ENCODE measurements around the gene TRAPPC10.

Gene TRAPPC10

DNA sequence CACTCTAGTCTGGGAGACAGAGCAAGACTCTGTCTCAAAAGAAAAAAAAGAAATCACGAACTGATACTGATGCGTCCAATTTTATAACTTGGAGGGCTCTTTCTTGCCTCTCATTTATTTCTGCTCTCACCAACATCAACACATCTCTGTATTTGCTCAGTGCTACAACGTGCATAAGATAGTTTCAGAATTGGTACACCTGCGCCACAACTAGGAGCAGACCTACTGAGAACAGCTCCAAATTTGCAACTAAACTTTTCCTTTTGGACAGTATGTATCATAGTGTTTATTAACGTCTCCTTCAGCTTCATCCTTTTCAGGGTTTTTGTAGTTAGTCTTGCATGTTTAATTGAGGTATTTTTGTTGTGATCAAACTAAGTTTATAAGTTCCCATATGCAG, 27.7 kb downstream of the TRAPPC10 start:
- no peak for DNase-seq

DNA sequence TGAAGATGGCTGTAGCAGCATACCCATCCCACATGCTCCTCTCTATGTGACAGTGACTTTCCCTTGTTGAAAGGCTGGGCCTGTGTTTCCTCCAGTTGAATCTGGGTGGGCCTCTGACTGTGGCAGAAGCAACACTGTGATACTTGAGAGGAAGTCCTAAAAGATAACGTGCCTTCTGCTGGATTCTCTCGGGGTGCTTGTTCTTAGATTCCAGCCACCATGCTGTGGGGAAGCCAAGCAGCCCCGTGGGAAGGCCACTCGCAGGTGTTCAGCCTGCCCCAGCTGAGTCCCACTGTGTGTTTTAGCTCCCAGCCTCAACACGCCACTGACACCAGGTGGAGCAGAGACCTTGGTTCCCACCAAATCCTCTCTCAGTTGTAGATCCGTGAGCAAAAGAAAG, 31.5 kb downstream of the TRAPPC10 start:
- no peak for DNase-seq

DNA sequence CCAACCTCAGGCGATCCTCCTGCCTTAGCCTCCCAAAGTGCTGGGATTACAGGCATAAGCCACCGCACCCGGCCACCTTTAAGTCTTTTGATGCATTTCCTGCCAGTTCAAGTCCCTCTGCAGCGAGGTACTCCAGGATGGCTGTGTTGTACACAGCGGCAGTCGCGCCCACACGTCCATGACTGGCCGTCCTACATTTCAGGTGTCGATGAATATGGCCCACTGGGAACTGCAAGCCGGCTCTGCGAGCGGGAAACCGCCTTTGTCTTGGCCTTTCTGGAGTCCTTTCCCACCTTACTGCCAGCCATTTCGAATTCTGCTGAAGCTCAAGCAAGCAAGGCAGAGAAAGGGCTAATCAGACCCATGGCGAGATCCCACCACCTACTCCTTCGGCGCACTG, 34.6 kb downstream of the TRAPPC10 start:
- no peak for DNase-seq

- no peak for DNase-seq
Measured at GRCh38 chr21:44047996-44048560, 36.0 kb downstream of the TRAPPC10 start.

GRCh38 chr21:44049182-44049581, 37.1 kb downstream of the TRAPPC10 start:
- no peak for DNase-seq

GRCh38 chr21:44049606-44050005, 37.5 kb downstream of the TRAPPC10 start:
- no peak for DNase-seq

DNA sequence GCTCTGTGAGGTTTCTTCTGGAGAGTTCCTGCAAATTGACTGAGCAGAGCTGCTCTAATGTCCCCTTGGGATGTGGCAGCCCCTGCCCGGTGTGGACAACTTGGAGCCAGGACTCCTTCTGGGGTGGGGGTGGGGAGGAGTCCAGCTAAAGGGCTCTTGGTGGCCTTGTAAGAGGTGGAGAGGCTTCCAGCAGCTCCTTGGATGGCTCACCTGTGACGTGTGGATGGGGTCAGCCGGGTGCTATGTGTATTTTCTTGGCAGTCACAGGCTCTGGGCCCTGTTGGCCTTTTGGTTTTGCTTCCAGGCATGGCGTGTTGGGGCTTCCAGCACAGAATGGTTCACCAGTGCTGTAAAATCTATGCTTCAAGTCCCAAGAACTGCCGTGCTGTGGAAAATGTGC, 38.2 kb downstream of the TRAPPC10 start:
- DNase-seq = no peak

- peak; percentile 57 for DNase-seq
Measured at GRCh38 chr21:44051462-44051941, 39.4 kb downstream of the TRAPPC10 start.

DNA sequence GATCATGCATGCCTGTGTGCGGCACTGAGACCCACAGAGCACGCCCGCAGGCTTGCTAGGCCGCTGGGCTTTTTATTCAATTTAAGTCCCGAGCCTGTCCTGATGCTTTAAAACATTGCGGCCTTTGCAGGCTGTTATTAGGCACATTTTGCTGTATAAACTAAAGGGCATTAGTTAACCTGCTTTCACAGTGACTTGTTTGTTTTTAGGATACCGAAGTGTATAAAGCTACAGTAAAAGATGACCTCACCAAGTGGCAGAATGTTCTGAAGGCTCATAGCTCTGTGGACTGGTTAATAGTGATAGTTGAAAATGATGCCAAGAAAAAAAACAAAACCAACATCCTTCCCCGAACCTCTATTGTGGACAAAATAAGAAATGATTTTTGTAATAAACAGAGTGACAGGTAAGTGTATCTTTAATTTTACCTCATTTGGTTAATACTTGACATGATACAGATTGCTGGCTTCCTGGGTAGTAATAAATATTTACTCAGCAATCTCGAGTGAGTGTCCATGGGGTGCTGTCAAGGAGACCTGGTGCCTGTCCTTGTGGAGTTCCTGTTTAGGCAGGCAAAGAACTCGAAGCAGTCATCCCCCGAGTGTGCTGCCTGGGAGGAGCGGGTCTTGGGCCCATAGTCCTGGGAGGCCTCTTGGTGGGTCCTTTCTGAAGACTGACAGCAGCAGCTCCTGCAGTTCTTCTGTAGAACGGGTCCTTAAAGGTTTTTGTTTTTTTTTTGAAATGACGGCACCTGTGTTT, 40.1 kb downstream of the TRAPPC10 start:
- no peak for DNase-seq

DNA sequence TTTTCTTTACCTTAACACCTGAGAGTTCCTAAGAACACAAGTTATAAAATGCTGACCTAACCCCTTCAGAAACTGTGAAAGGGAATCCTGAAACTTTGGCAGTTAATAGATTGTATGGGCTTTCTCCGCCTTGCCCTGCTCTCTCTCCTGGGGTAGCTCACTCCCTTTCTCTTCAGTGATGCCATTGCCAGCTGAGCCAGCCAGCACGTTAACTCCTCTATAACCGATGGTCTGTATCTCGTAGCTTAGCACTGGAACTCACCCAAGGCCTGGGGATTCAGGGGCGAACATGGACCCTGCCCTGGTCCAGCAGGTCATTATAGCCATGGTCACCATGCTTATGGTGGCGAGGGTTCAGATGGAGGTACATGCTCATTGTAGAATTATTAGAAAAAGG, 40.7 kb downstream of the TRAPPC10 start:
- no peak for DNase-seq

GRCh38 chr21:44053567-44053966, 41.5 kb downstream of the TRAPPC10 start:
- no peak for DNase-seq

DNA sequence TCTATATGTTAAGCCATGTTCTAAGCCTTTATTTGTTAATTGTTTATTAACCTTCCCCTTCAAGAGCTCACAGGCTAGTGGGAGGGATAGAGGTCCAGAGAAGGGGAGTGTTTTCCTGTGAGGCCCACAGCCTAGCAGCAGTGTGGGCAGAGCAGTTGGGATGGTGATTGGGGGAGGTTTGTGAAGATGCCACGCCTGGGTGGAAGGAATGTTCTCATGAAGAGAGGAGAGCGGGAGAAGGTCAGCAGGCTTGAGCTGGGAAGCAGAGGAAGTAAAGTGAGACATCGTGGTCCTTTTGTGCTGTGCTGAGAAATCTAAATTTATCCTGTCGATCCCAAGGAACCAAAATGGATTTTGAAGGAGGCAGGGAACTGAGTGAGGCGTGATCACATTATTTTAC, 42.6 kb downstream of the TRAPPC10 start:
- DNase-seq = no peak

DNA sequence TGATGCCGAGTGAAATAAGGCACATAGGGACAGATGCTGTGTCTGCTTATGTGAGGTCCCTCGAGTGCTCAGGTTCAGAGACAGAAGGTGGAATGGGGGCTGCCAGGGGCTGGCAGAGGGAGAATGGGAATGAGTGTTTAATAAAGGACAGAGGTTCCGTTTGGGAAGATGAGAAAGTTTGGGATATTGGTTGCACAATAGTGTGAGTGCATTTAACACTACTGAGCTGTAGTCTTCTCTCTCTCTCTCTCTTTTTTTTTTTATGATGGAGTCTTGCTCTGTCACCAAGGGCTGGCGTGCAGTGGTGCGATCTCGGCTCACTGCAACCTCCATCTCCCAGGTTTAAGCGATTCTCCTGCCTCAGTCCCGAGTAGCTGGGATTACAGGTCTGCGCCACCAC, 44.9 kb downstream of the TRAPPC10 start:
- DNase-seq = no peak

DNA sequence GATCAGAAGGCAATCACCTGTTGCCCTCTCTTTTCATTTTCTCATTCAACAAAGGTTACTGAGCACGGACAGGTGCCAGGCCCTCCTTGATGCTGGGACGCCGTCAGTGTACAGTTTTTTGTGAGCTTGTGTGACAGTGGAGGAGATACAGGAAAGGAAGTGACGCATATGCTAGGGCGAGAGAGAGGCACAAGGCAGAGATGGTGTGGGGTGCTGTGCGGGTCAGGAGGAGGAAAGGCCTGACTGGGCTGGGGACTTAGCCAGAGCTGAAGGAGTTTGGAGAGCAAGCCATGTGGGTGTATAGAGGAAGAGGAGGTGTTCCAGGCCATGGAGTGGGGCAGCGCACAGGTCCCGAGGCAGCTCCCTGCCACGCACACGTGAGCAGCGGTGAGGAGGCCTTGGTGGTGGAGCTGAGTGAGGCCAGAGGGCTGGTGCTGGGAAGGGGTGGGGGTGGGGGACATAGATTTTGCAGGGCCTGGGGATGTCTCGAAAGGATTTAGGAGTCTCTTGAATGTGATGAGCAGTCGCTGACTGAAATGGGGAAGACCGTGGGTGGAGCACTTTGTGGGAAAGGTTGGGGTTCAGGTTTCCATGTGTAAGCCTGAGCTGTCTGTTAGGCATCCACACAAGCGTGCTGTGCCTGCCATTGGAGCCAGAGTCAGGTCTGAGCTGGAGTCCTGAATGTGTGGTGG, 46.0 kb downstream of the TRAPPC10 start:
- no peak for DNase-seq

- DNase-seq = no peak
Measured at GRCh38 chr21:44058652-44058964, 46.5 kb downstream of the TRAPPC10 start.

- no peak for DNase-seq
Measured at GRCh38 chr21:44058981-44059380, 46.9 kb downstream of the TRAPPC10 start.

DNA sequence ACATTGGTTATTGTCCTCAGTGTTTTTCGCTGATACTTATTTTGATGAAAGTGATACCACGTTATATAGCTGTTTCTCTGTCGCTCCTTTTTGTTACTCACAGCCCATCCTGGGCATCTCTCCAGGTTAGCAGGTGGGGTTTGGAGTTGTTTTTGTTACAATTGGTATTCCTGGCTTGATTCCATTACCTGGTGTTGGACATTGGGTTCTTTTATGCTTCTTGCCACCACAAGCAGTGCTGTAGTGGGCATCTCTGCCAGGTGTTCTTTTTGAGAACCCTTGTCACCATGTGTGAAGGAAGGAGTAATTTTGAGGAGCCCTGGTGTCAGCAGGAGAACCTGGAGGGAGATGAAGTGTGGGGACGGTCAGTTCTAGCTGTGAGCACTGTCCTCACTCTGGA, 47.6 kb downstream of the TRAPPC10 start:
- no peak for DNase-seq

- DNase-seq = no peak
Measured at GRCh38 chr21:44062380-44062779, 50.3 kb downstream of the TRAPPC10 start.

DNA sequence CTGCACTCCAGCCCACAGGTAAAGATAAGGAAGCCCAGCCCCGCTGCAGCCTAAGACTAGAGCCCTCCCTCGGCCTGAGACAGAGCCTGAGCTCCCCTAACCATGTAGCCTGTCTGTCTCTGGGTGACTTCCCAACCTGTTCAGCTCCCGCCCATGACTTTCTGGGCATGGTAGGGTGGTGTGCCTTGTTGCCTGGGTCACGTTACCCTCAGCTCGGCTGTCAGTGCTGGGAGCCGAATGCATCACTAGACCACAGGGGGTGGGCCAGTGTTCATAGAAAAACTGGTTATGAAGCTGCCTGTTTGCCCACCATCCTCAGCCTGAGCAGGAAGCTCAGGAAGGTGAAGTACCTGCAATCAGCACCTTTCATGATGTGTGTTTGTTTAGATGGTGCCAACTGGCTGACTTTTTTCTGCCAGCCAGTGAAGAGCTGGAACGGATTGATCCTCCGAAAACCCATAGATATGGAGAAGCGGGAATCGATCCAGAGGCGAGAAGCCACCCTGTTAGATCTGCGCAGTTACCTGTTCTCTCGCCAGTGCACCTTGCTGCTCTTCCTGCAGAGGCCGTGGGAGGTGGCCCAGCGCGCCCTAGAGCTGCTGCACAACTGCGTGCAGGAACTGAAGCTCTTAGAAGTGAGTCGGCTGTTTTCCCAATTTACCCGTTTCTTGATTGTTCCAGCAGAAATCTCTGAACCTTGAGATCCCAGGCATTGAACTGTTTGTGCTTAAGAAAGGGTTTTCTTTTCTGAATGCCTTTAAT, 51.2 kb downstream of the TRAPPC10 start:
- no peak for DNase-seq

GRCh38 chr21:44064852-44065403, 52.8 kb downstream of the TRAPPC10 start:
- no peak for DNase-seq

DNA sequence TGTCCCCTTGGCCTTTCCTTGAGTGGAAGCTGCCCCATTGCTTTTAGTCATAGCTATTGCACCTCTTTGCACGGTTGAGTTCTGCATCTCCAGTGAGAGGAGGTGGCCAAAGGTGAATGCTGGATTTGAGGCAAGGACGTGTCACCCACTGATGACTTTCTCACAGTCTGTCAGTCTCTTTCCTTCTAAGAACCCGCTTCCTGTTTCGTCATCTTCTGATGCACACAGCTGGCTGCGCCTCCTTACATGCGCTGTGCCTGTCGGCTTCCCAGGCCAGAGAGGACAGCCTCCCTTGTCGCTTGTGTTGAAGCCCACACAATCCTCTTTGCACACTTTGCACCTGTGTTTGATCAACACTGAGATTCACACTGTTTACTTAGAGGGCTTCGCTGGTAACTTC, 53.3 kb downstream of the TRAPPC10 start:
- DNase-seq = no peak

DNA sequence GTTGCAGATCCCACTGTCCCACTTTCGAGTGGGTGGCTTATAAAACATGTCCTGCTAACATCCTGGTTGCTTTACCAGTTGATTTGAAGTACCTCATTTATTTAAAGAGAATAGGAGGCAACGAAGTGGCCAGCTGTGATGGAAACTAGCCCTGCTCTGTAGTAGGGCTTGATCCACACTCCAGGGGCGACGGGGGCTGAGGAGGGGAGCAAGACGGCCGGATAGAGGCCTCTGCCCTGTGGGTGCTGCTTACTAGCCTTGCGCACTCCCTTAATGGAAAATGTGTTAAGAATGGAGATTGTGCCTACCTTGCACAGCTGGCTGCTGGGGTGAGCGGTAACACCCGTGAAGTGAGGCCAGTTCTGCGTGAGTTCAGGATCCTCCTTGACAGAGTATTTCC, 54.0 kb downstream of the TRAPPC10 start:
- DNase-seq = no peak

Data from midbrain (tissue), 1 donor.